Dermis blood vessel endothelial cell (primary cell): Measurements from ENCODE around the gene PAF1. TPM values are rescaled to one million over a fixed set of nuclear protein-coding genes. Genes with fewer than 3 reads are reported as not detected.

Source experiments
- DNase-seq: peaks from one replicate; pipeline ENCODE4 v3.0.0; 2010
- total RNA-seq: library from RNA; depleted of rRNA; stranded (reverse); fragments of >200 nt; gene quantifications from 2 replicates; pipeline ENCODE4 v1.2.3, GENCODE V29; 2014

PAF1 gene
- total RNA-seq, 1 donor from 2014 or later = 34.2 TPM

DNA sequence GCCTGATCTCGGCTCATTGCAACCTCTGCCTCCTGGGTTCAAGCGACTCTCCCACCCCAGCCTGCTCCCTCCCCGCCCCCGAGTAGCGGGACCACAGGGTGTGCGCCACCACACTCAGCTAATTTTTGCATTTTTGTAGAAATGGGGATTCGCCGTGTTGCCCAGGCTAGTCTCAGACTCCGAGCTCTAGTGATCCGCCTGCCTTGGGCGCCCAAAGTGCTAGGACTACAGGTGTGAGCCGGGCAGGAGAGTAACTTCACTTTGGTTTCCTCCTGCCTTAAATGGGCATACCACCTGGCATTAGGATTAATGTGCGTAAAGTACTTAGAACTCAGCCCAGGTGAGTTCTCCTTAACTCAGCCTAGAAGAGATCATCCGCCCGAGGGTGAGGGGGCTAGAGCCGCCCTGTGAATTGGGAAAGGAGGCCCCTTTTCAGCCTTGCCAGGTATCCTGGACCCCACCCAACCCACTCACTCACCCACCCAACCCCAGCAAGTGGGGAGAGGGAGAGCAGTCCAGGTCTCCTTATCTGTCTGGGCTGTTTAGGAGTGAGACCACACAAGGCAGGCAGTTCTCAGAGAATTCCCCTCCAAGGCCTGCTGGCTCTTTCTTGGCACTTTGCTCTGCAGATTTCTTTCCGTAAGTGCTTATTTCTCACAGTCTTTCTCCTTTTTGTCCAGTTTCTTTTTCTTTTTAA lies 14.5 kb upstream of the PAF1 start:
- DNase-seq = no peak

DNA sequence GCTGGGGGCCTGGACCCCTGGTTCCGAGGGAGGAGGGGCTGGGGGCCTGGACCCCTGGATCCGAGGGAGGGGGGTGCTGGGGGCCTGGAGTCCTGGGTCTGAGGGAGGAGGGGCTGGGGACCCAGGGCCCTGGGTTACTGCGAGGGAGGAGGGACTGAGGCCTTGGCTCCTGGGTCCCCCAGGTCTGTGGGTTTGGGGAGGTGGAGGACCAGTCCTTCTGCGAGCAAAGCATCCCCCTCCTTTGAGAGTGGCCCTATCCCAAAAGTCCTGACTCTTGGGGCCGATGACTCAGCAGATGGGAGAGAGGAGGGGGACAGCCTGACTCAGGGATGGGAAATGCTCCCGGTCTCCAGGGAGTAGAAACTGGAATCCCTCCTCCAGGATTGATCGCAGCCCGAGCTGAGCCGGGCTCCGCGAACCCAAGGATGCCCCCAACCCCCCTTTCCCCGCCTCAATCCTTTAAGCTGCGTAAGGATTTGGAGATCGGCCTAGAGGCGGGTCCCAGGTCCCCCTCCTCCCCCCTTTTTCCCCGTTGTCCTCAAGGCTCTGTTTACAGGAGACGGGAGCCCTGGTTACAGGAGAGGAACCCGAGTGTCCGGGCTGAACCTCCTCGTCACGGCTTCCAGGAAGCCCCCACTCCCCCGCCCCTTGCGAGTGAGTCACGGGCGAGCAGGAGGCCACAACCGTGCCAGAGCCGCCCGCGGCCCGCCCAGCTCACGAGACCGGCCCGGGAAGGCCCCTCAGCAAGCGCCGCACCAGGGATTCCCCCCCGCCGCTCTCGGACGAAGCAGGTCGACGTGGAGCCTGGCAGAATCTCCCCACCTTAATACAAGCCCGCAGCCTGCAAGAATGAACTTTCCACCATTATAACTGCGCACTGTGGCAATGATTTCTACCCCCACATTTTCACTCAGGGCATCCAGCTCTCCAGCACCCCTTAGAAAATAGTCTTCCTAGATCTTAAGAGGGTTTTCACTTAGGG lies 12.7 kb upstream of the PAF1 start:
- DNase-seq = peak; percentile 99

DNA sequence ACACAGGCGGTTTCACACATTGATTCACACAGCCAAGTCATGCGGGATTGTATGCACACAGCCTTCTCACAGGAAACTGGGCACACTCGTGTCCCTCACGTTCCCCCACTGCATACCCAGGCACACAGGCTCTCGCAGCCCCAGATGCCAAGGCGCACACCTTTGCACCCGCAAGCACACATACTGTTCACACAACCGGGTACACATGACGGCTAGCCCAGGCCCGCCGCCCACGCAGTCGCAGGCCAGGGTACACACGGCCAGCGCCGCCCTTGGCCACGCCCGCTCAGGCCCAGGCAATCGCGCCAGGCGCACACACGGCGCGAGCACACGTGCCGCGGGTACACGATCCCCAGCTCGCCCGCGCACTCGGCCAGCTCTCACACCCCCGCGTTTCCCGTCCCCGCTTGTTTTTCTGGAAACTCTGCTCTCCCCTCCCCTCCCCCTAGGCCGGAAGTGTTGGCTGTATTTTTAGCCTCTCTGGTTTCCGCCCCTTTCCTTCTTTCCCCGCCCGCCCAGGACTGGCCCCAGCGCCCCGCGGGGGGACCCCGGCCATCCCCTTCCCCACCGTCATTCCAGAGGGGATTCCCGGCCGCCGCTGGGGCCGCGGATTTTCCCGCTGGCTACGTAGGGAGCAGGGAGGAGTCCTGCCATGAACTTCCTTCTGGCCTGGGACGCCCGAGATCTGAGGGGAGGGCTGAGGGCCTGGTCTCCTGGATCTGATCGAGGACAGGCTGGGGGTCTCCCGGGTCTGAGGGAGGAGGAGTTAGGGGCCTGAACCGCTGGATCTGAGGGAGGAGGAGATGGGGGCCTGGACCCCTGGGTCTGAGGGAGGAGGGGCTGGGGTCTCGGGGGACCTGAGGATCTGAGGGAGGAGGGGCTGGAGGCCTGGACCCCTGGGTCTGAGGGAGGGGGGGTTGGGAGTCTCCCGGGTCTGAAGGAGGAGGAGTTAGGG lies 11.7 kb upstream of the PAF1 start:
- peak; percentile 95 for DNase-seq

DNA sequence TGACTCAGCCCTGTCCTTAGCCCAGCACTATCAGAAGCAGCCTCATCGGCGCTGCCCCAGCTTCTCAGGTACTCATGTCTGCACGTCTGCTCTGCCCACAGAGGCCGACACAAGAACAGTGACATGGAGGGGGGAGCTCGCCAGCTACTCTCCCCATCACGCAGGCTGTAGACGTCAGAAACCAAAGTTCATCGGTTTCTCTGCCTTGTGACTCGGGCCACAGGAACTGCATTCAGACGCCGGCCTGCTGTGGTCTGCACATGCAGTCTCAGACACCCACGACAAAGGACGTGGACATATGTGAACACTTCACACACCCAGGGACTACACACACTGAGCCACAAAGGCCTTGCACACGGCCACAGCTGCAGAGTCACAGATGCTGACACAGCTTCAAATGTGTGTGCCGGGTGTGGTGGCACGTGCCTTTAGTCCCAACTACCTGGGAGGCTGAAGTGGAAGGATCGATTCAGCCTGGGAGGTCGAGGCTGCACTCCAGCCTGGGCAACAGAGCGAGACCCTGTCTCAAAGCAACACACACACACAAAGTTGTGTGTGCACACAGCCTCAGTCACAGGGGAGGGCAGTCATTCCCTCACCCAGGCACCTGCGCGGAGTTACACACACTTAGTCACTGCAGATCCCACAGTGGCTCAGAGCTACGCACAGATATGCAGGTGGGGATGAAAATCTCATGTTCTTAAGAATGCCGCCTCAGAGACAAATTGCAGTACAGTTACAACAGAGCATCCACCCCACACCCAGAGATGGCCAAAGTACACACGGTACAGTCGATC lies 10.8 kb upstream of the PAF1 start:
- DNase-seq = no peak

DNA sequence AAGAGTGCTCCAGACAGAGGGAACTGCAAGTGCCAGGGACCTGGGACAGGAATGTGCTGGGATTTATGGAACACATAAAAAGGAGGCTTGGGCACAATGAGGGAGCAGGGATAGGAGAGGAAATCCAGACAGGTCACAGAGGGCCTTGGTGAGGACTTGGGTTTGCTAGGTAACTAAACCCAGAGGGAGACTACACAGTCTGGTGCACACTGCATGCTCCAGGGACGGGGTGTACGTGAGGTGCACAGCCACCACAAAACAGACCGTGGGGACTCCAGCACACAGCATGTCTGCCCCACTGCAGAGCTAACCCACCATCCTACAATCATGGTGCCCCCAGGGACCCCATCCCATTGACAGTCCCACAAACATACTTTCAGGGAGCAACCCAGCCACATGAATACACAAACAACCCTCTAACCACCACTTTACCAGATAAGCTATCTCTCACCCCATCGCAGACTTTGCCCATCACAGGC lies 10.2 kb upstream of the PAF1 start:
- no peak for DNase-seq

DNA sequence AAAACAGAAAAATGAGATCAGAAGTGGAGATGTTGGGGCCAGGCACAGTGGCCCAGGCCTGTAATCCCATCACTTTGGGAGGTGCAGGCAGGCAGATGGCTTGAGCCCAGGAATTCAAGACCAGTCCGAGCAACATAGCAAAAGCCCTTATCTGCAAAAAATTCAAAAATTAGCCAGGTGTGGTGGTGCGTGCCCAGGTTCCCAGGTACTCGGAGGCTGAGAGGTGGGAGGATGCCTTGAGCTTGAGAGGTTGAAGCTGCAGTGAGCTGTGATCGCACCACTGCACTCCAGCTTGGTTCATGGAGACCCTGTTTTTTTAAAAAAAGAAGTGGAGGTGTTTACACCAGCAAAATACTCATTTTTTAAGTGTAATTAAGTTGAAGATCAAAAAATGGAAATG lies 9.2 kb upstream of the PAF1 start:
- no peak for DNase-seq

DNA sequence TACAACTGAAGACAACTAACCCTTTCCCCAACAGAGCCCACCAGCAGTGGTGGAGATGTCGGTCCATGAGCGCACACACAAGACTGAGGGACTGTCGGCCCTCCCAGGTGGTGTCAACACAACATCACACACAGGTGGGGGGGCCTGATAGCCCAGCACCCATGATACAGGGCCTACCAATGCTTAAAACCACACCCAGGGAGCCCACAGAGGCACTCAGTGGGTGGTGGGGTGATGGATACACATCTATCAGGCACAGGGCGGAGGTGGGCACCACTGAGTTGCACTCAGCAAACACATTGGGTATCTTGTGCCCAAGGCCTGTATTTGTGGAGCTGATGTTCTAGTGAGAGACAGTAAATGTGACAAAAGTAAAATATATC lies 8.8 kb upstream of the PAF1 start:
- no peak for DNase-seq

DNA sequence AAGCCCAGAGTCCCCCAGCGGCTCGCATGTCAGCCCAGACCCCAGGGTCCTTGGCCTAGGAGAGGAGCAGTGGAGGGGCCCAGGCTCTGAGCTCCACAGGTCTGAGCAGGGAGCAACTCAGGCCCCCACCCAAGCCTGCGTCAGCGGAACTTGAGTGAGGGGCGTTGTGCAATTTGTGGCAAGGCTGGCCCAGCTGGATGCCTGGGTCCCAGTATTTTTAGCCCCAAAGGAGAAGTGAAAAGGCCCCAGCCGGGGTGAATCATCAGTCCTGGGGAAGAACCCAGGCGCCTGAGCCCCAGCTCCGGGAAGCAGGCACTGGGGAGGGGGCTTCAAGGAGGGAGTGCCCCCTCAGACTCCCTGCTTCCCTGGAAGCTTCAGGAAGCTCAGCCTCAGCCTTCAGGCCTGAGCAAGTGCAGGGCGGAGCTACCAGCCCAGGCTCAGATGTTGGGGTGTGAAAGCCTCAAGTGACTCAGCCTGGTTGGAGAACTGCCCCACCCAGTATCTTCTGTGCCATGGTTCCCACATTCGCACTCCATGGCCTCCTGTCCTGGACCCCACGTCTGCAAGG lies 7.5 kb upstream of the PAF1 start:
- DNase-seq = no peak

DNA sequence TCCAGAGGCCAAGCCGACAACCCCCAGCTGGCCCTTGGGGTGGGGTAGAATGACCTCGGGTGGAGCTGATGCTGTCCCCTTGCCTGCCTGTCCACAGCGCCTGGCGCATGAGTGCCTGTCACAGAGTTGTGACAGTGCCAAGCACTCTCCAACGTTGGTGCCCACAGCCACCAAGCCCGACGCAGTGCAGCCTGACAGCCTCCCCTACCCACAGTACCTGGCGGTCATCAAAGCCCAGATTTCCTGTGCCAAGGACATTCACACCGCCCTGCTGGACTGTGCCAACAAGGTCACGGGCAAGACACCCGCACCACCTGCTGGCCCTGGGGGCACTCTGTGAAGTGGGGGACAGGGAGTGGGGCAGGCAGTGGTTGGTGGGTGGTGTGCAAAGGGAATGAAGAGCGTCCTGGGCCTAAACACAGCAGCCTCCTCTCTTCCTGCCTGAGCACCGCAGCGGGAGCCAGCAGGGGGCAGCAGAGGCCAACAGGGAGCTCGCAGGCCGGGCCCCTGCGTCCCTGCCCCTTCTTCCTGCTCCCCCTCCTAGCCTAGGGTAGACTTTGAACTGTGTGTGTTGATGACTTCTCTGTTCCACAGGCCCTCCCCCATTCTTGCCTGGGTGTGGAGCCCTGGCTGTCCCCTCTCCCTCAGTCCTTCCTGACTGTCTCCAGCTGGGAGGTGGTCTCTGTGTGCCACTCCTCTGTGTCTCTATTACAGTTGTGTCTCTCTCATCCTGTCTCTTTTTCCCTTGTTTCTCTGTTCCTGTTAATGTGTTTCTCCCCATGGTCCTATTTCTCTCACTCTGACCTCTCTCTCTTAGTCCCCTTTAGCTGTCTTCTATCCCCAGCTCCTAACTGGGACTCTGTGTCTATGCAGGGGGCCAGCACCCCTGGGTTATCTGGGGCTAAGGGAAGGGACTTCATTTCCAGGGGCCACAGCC lies 6.7 kb upstream of the PAF1 start:
- DNase-seq = peak; percentile 91

DNA sequence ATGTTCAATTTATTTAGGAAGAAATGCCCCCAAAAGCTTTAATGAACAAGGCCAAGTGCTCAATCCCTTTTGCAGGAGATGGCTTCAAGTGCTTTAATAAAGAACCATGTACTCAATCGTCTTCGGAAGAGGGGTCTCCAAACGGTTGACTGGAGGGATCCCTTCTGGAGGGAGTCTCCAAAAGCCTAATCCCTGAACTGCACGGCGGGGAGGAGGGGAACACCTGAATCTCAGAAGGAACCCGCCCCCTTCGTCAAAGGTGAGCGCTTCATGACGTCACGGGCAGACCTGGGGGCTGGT lies 505 bp downstream of the PAF1 start:
- DNase-seq = no peak

DNA sequence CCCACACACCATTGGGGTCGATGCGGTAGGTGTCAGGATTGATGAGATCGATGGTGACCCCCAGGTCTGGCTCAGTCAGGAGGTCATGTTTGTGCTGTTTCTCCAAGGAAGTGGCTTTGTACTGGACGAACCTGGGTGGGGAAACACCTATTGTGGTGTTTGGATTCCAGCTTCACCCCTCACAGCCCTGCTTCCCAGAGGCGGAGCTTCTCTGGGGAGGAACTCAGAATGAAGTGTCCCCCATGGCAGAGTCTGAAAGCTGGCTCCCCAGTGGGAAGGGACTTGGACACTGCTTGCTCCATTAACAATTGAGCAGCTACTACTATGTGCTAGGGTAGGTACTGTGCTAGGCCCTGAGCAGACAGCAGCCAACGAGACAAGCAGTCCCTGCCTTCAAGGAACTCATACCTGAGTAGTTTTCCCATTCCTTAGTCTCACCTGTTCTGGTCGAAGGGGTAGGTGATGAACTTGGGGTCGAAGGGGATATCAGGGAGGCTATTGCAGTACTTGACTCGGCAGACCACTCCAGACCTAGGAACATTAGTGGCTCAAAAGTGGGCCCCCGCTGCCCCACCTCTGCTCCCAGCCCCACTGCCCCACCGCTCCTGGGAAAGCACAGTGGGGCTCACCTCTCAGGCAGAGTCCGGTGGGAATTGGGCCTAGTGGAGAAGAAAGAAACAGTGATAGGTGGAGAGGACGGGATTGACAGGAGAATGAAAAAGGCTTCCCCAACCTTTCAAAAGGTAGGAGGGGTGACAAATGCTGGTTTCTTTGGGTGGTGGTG lies 1.1 kb downstream of the PAF1 start:
- DNase-seq = no peak

DNA sequence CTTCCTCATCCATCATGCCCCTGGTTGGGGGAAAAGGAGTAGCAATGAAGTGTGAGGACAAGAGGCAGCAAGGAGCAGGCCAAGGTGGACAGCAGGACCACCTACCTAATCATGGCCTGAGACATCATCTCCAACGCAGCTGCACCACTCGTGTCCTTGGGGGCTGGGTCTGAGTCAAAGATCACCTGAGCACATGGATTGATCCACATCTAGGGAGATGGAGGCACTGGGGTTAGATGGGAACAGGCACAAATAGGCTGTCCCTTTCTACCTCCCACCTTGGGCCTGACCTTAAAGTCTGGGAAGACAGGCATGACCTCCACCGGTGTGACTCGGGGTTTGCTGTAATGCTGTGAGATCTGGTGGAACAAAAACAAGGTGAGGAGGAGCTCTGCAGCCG lies 2.2 kb downstream of the PAF1 start:
- no peak for DNase-seq

DNA sequence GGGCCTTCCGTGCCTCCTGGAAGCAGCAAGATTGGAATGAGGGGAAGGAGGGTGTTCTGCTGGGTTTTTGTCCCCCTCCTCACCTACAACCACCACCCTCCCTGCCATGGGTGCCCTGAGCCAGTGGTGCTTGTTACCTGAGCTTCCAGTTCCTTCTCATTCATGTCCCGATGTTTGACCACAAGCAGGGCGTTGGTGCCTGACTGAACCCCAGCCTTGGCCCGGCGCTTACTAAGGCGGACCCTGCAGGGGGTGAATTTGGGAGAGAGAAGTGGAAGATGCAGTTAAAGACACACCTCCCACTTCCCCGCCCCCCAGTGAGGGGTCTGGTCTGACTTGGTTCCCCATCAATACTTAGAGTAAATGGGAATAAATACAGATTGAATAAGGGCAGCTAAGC lies 4.3 kb downstream of the PAF1 start:
- no peak for DNase-seq

DNA sequence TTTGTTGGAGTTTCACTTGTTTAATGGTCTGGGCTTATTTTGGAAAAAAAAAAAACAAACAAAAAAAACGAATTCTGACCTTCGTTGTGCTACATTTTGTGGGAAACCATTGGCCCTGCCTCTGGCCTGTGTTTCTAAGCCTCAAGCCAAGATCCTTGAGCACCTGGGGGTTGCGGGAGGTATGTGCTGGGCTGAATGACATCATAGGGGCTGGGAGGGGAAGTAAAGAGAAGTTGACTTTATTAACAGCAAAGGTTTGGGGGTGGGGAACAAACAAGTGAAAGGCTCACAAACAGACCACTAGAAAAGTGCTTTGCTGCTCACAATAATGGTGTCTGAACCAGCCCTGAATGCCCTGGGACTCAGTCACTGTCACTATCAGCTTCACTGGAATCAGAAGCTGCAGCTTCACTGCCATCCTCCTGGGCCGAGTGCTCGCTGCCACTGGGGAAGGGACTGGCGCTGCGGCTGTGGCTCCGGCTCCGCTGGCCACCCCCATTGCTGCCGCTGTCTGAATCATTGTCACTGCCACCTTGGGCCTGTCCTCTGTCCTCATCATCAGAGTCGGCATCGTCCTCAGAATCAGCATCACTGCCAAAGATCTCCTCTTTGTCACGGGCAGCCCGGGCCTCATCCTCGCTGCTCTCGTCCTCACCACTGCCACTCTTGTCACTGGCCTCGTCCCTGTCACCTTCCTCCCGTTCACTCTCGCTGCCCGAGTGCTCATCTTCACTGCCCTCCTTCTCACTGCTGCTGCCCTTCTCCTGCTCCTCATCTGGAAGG lies 5.1 kb downstream of the PAF1 start:
- DNase-seq = no peak

DNA sequence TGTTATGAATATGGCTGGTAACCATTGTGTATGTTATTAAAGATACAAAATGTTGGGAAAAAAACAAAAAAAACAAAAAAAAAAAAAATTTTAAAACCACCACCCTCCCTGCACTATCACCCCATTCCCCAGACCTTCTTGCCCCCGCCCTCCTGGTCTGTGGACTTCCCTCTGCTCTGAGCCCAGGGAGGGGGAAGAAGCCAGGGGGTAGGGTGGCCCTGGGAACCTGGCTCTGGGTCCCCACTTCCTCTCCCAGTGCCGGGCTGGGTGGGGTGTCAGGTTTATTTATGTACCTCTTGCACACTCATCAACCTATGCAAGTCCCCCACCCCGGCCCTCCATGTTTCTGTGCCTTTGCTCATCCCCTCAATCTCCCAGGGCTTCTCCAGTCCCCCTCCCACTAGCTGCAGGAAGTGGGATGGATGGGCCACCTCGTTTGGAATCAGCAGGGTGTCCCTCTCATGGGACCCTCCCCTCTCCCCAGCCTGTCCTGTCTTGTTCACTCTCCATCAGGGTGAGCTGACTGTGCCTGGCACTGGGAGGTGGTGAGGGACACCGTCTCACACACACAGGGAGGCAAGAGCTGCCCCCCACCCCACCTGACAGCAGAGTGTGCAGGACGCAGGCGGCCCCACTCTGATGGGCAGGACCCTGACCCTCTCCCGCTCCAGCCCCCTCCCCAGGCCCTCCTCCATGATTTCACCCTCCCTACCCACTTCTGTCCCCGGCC lies 5.9 kb downstream of the PAF1 start:
- no peak for DNase-seq

DNA sequence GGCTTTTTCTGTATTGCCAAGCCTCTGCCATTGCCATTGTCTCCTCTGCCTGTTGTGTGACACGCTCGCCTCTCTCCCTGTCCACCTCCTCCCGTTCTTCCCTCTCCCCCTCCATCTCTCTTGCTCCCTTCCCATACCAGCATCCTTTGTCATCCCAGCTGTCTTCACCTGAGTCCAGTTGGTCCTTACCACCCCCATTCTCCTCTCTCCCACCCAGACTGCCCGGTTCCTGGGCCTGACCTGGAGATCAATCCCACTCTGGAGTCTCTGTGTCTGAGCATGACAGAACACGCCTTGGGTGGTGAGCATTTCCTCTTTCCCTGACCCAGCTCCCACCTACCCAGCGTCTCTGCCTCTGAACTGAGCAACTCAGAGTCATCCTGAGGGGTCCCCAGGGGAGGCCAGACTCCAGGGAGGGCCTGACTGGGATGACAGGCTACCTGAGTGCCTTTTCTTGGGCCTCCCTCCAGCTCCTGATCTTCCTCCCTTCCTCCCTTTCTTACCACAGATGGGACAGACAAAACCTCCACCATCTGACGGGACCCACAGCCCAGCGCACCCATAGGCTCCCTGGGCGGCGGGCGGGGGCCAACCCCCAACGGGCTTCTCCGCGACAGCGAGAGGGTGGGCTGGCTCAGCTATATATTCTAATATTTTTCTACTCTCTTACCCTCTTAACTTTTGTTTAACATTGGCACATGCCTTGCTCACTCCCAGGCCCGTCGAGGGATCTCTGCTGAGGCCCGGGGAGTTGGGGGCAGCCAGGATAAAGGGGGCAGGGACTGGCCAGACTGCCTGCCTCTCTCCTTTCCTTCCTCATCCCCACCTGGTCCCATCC lies 7.7 kb downstream of the PAF1 start:
- DNase-seq = no peak
